HL-60/S4 treated with retinoic acid at 250 ng/mL for 4 days and 3 days (cell line): ENCODE results near the gene GALC.

Source experiments
- in situ Hi-C: fragments of 300-500 bp; cut with MboI; formaldehyde crosslinking; loops from 2 replicates; pipeline ENCODE4 v1.7.0; 2022; ENCODE audit warnings: low sequenced_read_pairs

Gene GALC

DNA sequence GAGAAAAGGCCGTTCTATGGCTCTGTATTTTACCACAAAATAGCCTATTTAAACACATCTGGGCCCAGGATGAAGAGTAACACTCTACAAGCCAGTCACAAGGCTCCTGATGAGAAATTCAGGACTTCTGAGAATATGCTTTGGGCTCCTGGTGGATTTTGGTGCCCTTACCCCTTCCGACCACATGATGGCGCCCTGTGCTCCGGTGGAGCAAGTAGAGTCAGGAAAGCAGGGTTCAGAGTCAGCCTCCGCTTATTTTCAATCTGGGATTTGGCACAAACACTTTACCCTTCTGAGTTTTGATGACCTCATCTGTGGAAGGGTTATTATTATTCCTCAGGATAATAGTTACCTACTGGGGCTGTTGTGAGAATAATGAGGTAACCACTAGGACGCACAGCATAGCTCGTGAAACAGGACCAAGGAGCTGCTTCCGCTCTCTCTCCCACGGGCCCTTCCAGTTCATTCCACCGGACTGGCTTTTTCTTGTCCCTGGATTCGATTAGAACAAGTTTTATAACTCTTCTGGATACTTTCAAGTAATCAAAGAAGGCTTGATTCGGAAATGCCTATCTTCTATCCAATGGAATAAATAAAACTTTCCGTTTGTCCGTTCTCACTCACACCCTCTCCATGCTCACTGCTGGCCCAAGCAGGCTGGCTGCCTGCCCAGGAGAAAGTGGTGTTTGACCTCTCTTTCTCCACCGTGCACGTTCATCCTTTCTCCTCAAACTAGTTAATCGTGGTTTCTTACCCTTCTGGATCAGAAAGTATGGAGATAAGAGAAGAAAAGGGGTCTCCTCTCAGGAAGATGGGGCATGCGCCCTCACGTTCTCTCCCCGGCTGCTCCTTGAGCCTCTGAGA, 104.6 kb downstream of the GALC start:
- in situ Hi-C loops: no loop called here

GRCh38 chr14:87883750-87884149, 109.2 kb downstream of the GALC start:
- in situ Hi-C loops: no loop called here
